ENCODE data around the gene FBXO47.
"Not testable (repeated sequence)": the region's sequence is repeated elsewhere in the genome, so short reads cannot be mapped to it uniquely, and the experiment has no call there.

Gene FBXO47

DNA sequence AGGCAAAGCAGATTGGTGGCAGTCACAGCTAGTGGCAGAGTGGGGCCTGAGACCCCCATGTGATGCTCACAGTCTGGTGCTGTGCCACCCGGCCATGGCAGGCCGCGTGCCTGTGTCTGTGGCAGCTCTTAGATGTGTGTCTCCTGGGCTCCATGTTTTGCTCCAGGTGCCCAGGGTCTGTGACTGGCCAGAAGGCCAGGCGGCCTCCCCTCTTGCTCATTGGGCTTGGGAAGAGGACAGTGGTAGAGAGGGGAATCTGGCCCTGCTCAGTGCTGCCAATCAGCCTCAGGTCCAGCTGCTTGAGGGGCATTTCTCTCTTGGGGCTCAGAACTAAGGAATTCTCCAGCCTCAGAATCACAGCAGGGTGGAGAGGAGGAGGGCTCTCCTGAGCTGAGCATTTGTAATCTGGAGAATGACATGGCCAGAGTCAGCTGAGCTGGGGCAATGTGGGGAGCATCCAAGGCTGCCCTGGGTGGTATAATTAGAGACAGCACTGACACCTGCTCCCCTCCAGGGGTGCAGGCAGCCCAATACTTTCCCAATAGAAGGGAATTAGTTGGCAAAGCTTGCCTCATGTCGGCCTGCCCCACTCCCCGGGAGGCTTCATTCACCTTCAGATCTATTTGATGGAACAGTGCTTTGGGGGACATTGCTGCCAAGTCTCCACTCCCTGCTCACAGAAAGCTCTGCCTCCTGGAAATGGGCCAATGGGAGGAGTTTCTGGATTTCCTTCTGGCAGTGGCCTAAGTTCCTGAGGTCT is 44.5 kb downstream of the FBXO47 start:
- peak; percentile 65 for DNase-seq (ENCODE audit: low read depth)

DNA sequence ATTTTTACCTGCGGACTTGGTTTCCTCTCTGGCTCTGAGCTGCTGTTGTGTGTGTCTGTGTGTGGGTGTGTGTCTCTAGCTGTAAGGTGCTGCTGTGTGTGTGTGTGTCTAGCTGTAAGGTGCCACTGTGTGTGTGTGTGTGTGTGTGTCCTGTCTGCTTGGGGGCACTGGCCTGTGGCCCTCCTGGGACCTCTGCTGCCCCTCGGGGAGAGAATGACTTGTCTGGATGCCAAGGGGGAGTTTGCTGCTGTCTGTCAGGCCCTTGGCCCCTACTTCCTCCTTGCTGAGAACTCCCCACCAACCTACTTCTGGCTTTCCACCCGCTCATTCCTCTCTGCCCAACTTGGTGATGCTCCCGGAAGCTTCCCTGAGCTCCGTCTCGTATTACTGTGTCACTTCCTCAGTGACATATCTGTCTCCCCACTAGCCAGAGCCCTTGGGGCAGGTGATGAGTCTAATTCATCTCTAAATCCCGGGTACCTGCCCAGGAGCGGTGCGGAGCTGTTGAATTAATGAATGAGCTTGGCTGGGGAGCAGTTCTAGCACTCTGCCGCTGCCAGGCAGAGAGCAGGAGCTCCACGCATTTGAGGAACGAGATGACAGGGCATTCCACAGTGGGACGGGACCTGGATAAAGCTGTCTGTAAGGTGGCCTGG is 45.3 kb downstream of the FBXO47 start:
- DNase-seq (ENCODE audit: low read depth): no peak

DNA sequence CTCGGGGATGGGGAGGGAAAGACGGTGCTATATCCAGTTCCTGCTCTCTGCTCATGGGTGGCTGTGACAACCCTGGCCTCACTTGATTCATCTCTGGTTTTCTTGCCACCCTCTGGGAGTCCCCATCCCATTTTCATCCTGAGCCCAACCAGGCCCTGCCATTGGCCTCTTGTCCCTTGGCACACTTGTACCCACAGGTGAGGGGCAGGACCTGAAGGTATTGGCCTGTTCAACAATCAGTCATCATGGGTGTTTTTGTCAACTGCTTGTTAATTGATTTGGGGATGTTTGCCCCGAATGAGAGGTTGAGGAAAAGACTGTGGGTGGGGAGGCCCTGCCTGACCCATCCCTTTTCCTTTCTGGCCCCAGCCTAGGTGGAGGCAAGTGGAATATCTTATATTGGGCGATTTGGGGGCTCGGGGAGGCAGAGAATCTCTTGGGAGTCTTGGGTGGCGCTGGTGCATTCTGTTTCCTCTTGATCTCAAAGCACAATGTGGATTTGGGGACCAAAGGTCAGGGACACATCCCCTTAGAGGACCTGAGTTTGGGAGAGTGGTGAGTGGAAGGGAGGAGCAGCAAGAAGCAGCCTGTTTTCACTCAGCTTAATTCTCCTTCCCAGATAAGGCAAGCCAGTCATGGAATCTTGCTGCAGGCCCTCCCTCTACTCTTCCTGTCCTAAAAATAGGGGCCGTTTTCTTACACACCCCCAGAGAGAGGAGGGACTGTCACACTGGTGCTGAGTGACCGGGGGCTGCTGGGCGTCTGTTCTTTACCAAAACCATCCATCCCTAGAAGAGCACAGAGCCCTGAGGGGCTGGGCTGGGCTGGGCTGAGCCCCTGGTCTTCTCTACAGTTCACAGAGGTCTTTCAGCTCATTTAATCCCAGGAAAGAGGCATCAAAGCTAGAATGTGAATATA is 46.6 kb downstream of the FBXO47 start:
- no peak for DNase-seq (ENCODE audit: low read depth)

DNA sequence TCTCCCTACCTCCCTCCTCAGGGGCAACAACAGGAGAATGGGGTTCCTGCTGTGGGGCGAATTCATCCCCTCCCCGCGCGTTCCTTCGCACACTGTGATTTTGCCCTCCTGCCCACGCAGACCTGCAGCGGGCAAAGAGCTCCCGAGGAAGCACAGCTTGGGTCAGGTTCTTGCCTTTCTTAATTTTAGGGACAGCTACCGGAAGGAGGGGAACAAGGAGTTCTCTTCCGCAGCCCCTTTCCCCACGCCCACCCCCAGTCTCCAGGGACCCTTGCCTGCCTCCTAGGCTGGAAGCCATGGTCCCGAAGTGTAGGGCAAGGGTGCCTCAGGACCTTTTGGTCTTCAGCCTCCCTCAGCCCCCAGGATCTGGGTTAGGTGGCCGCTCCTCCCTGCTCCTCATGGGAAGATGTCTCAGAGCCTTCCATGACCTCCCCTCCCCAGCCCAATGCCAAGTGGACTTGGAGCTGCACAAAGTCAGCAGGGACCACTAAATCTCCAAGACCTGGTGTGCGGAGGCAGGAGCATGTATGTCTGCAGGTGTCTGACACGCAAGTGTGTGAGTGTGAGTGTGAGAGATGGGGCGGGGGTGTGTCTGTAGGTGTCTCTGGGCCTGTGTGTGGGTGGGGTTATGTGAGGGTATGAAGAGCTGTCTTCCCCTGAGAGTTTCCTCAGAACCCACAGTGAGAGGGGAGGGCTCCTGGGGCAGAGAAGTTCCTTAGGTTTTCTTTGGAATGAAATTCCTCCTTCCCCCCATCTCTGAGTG is 47.7 kb downstream of the FBXO47 start:
- no peak for DNase-seq (ENCODE audit: low read depth)

DNA sequence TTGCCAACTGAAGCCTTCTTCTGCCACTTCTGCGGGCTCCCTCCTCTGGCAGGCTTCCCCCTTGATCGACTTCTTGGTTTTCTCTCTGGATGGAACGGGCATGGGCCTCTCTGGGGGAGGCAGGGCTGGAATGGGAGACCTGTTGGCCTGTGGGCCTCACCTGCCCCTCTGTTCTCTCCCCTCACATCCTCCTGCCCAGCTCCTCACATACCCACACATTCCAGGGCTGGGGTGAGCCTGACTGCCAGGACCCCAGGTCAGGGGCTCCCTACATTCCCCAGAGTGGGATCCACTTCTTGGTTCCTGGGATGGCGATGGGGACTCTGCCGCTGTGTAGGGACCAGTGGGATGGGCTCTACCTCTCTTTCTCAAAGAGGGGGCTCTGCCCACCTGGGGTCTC is 48.3 kb downstream of the FBXO47 start:
- no peak for DNase-seq (ENCODE audit: low read depth)

DNA sequence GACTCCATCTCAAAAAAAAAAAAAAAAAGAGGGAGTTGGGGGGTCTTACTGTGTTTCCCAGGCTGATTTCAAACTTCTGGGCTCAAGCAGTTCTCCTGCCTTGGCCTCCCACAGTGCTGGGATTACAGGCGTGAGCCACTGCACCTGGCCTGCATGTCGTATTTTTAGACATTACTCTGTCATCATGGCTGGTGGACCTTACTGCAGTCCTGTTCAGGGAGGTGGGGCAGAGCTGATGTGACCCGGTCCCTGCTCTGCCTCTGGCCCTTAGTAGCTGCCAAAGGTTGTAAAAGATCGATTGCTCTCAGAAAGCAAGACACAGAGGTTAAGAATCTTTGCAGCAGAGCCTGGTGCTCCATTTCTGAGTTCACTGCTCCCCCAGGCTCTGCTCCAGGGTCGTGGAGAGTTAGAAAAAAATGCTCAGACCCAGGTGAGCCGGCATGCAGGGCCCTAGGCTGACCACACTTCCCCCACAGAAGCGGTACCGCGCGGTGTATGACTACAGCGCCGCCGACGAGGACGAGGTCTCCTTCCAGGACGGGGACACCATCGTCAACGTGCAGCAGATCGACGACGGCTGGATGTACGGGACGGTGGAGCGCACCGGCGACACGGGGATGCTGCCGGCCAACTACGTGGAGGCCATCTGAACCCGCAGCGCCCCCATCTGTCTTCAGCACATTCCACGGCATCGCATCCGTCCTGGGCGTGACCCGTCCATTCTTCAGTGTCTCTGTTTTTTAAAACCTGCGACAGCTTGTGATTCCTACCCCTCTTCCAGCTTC is 48.9 kb downstream of the FBXO47 start:
- DNase-seq (ENCODE audit: low read depth): no peak

DNA sequence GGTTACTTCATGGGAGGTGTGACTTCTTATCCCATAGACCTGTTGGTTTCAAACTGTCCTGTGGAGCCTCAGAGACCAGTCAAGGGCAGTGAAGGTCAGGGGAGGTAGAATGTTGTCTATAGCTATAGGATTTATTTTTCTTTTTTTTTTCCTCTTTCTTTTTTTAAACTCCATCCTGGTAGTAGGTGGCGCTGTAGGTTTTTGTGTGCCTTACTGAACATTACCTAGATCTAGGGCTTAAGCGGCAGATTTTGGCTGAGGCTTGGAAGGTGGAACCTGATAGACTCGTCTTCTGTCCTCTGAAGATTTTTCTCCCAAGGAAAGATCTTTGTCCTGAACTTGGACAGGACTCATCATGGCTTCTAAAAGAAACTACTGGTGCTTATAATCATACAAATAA is 49.9 kb downstream of the FBXO47 start:
- DNase-seq (ENCODE audit: low read depth): no peak

DNA sequence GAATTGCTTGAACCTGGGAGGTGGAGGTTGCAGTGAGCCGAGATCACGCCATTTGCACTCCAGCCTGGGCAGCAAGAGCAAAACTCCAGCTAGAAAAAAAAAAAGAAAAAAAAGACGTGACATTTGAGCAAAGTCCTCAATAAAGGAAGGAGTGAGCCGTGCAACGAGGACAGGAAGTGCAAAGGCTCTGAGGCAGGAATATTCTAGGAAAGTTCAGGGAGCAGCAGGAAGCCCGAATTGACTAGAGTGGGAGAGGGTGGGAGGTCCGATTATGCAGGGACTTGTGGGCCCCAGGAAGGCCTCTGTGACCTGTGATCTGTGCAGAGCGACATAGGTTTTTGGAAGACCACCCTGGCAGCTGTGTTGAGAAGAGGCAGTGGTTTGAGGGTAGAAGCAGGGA is 50.4 kb downstream of the FBXO47 start:
- no peak for DNase-seq (ENCODE audit: low read depth)

DNA sequence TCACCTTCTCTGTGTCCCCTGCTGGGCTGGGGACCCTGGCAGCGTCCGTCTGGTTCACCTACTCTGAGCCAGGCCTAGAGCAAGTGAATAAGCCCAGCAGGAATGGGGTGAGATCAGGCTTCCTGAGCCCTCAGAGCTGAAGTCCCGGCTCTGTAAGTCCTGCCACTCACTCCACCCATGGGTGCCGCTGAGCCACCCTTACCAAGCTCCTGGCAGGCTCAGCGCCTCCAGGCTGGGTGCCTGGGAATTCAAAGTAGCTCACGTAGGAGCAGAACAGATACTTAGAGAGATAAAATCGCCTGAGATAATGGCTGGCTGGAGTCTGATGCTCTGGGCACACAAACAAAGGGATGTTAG is 51.6 kb downstream of the FBXO47 start:
- no peak for DNase-seq (ENCODE audit: low read depth)

DNA sequence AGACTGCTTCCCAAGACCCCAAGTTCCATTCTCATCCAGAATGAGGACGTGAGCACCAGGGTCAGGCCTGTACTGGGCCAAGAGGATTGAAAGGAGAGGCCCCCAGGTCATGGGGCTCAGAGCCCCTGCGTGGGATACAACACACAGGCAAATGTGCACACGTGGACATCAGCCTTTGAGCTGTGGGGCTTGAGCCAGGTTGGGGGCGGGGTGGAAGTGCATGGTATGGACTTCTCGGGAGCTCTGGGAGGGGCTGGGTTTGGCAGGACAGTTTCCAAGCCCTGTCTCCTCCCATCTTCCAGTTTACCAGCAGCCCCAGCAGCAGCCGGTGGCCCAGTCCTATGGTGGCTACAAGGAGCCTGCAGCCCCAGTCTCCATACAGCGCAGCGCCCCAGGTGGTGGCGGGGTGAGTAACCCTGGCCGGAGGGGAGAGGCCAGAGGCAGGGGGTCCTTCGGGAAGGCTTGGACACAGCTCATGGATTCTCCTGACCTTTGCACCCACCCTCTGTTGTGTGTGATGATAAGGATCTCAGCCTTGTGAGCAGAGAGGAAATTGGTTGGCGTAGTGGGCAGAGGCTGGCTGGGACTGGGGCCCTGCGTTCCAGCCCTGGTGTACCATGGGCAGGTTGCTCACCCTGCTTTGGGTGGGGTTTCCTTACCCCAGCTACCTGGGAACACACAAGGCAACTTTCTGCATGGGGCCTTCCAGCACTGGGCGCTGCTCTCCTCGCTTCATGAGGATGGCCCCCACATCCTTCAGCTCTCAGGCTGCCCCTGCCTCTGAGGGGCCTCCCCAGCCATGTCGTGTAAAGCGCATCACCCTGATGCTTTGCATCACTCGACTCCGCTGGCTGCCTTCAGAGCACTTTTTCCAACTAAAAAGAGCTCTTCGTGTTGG is 52.2 kb downstream of the FBXO47 start:
- DNase-seq (ENCODE audit: low read depth): no peak

DNA sequence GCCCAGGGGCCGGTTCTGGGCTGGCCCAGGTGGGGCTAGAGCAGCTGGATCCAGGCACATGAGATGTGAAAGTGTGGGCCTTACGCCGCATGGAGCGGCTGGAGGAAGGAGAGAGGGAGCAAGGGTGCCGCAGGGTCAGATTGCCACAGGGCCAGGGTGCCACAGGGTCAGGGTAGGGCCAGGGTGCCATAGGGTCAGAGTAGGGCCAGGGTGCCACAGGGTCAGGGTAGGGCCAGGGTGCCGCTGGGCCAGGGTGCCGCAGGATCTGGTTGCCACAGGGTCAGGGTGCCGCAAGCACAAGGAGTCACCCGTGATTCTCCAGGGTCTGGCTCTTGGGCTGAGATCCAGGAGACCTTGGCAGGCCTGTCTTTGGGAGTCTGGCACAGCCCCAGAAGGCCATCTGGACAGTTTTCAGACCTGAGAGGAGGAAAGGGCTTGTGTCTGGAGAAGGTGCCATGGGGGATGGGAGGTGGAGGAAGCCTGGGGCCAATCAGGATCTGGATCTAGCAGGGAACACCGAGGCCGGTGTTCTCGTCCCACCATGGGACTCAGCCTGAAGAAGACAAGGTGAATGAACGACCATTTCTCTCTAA is 54.9 kb downstream of the FBXO47 start:
- DNase-seq (ENCODE audit: low read depth): peak; percentile 30

DNA sequence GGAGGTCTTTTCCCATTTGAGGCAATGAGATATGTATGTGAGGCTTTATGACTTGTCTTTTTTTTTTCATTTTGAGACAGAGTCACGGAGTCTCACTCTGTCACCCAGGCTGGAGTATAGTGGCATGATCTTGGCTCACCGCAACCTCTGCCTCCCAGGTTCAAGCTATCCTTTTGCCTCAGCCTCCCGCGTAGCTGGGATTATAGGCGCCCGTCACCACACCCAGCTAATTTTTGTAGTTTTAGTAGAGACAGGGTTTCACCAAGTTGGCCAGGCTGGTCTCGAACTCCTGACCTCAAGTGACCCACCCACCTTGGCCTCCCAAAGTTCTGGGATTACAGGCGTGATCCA is 55.5 kb downstream of the FBXO47 start:
- DNase-seq (ENCODE audit: low read depth): not testable (repeated sequence)

DNA sequence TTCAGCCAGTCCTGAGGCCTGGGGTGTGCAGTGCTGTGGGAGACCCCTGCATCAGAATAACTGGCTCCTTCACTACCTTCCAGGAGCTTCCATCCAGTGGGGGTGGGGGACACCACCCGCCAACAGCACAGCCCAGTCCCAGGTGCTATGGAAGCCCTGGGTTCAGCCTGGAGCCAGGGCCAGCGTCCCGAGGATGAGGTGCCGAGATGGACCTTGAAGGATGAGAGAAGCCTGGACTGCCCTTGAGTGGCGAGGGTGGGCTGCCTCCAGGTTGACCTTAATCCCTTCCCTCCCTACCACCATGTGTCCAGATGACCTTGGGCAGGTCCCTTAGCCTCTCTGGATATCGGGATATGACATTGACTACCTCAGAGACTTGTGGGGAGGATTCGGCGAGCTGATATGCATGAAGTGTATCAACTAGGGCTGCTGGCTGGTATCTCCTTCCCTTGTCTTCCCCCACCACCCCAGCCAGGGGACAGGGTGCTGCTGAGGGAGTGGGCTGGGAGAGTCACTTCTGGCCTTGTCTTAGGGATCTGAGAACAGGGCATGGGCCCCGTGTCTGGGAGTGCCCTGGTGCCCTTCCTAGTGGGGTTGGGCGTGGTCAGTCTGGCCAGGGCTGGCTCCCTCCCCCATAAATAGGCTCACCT is 56.0 kb downstream of the FBXO47 start:
- DNase-seq (ENCODE audit: low read depth): no peak

DNA sequence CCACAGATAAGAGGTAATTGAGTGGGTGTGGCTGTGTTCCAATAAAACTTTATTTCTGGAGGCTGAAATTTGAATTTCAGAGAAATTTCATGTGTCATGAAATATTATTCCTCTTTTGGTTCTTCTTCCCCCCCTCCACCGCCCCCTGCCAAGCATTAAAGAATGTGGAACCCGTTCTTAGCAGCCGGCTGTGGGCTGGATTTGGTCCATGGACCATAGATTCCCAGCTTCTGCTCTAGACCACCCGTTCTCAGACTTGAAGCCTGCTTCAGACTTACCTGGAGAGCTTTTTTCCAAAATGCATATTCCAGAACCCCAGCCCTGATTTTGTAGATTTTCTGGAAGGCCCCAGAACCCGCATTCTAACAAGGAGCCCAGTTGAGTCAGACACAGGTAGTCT is 56.9 kb downstream of the FBXO47 start:
- no peak for DNase-seq (ENCODE audit: low read depth)

DNA sequence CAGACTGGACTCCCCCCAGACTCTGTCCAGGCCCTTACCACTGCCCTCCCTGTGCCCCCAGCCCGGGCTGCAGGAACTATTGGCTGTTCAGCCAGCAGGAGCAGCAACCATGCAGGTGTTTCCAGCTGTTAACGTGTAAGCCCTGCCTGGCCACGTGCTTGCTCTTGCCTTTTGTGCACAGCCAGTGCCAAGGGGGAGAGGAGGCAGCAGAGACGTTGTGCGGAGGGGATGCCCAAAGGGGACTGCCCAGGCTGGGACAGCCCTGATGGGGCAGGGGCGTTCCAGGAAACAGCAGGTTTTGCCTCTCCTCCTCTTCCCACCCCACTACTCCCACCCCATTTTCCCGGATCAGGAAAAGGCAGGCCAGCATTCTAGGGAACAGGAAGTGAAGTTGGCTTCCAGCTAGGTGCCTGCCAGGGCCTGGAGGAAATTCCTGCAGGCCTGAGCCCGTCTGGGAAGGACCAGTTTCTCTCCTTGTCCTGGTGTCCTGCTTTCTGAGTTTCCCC is 58.5 kb downstream of the FBXO47 start:
- DNase-seq (ENCODE audit: low read depth): no peak

DNA sequence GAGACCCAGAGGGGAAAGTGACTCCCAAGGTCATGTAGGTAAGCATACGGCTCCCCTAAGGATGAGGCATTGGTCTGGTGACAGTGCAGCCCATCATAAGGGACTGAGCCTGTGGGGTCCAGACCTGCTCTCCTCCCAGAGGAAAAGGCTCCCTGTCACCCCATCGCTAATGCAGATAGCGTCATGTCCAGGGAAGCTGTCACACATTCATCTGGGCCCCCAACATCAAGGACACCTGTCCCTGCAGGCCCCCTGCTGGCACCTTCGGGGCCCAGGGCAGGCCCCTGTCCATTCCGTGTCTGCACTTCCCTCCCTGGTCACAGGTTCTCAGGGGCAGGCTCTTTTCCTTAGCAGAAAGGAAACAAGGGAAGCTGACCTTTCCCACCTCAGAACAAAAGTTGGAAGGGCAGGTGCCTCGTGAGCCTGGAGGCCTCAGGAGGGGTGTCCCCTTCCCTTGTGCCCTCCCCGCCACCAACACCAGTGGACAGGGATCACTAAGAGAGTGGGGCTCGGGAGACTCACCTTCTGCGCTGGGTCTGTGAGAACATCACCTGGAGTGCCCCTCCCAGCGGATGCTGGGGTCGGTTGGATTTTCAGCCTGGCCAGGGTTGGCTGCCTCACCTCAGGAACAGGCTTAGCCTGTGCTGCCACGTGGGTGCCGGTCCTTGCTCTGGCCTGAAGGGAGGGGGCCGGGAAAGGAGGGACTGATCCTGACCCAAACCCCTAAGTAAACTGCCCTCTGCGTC is 59.1 kb downstream of the FBXO47 start:
- DNase-seq (ENCODE audit: low read depth): no peak

DNA sequence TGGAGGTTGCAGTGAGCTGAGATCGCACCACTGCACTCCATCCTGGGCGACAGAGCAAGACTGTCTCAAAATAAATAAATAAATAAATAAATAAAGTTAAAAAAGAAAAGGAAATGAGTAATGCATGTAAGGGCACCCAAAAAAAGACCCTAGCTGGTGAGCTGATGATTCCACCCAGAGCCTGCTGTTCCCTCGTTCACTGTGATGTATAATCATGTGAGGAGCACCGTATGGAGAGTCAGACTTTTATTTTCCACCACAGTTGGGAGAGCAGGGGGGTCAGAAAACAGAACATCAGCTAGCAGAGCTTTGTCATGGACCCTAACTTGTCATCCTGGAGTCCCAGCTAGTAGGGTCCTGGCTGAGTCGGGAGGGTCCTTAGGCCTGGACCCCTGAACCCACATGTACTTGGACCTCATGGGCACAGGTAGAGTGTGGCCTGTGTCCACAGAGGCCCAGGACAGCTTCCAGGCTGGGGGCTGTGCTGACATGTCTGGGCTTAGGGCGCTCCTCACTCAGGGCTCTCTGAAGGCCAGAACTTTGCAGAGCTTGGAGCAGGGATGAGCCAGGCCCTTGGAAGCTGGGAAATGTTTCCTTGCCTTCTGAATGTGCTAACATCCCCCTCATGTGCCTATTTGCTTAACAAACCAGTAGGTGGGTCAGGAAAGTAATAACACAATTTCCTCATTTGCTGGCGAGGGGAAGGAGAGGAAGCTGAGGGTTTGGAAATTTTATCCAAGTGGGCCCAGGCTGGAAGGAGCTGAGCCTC is 60.6 kb downstream of the FBXO47 start:
- DNase-seq (ENCODE audit: low read depth): no peak

DNA sequence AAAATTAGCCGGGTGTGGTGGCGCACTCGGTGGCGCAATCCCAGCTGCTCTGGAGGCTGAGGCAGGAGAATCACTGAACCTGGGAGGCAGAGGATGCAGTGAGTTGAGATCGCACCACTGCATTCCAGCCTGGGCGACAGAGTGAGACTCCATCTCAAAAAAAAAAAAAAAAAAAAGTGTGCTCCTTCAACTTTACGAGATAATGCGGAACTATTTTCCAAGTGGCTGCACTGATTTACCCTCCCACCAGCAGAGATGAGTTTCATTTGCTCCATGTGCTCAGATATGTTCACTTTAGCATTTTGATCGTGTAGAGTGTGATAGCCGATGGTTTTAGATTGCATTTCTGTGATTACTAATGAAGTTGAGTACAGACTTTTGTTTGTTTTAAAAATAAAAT is 61.8 kb downstream of the FBXO47 start:
- DNase-seq (ENCODE audit: low read depth): no peak

All from iris pigment epithelial cell (primary cell).